Mucosa of stomach (tissue), 1 donor: ENCODE results near the gene PACSIN2.
"Not testable (repeated sequence)": the region's sequence is repeated elsewhere in the genome, so short reads cannot be mapped to it uniquely, and the experiment has no call there.

Experiments used
- H3K27me3 ChIP-seq: one replicate; pipeline ENCODE4 v1.7.0; 2013; ENCODE audit warnings: mild to moderate bottlenecking, low read length; ENCODE audit not compliant: control insufficient read depth, insufficient read depth
- H3K36me3 ChIP-seq: one replicate; pipeline ENCODE4 v1.7.0; 2013; ENCODE audit warnings: low read length; ENCODE audit not compliant: control insufficient read depth, insufficient read depth
- H3K4me1 ChIP-seq: one replicate; pipeline ENCODE4 v1.7.0; 2013; ENCODE audit warnings: mild to moderate bottlenecking, low read length; ENCODE audit not compliant: control insufficient read depth, insufficient read depth
- H3K4me3 ChIP-seq: one replicate; pipeline ENCODE4 v1.7.0; 2013; ENCODE audit warnings: low read length
- H3K9ac ChIP-seq: one replicate; pipeline ENCODE4 v1.7.0; 2013; ENCODE audit warnings: mild to moderate bottlenecking, low read length, moderate library complexity
- H3K9me3 ChIP-seq: one replicate; pipeline ENCODE4 v1.7.0; 2013; ENCODE audit warnings: mild to moderate bottlenecking, low read length, moderate library complexity; ENCODE audit not compliant: control insufficient read depth
- donor health status: Pancreatic carcinoma.

The PACSIN2 gene

DNA sequence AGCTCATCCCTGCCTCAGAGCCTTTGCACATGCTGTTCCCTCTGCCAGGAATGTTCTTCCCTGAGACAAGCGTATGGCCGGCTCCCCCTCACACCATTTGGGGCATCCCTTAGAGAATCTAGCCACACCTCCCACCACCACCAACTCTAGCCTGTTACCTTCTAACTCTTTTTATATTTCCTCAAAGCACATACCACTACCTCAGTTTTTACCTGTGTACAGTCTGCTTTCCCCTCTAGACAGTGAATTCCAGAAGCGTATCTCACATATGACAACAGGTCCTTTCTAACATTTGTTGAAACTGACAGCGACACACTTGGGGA is 82.8 kb downstream of the PACSIN2 start:
- Histone ChIP-seq H3K27me3 (no peaks in the 10 kb centered on the region), H3K9ac (no peak overlapping the region), H3K4me3 (no peak overlapping the region), H3K4me1 (peaks cover 73% of the 10 kb centered on the region), H3K36me3 (no peaks in the 10 kb centered on the region), H3K9me3 (no peaks in the 10 kb centered on the region)

GRCh38 chr22:42931421-42932196 is 83.3 kb downstream of the PACSIN2 start:
- Histone ChIP-seq H3K36me3 (no peaks in the 10 kb centered on the region), H3K27me3 (no peaks in the 10 kb centered on the region), H3K9ac (no peak overlapping the region), H3K4me3 (no peak overlapping the region), H3K9me3 (no peaks in the 10 kb centered on the region), H3K4me1 (peaks cover 73% of the 10 kb centered on the region)

DNA sequence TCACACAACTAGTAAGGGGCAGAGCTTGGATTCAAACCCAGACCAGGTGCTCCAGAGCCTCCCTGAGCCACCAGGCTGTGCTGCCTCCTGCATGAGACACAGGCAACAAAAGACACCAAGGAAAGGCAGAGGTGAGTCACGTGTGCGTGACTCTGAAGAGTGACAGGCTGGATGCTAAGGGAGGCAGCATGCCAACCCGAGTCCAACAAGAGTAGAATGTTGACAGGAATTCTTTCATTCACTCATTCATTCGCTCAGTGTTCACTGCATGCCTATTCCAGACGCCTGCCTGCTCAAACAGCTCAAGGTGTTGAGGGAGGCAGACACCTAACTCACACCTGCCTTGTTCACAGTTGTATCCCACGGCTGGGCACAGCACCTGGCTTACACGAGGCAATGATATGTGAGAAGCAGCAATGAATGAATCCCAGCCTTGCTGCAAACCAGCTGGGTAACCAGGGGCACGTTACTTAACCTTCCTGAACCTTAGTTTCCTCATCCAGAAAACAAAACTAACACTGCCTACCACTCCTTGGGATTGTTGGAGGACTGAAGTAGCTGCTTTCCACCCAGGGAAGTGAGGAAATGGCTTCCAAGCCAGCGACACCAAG is 84.0 kb downstream of the PACSIN2 start:
- Histone ChIP-seq H3K9ac (no peak overlapping the region), H3K27me3 (no peaks in the 10 kb centered on the region), H3K36me3 (no peaks in the 10 kb centered on the region), H3K4me1 (peaks cover 74% of the 10 kb centered on the region), H3K4me3 (no peak overlapping the region), H3K9me3 (no peaks in the 10 kb centered on the region)

DNA sequence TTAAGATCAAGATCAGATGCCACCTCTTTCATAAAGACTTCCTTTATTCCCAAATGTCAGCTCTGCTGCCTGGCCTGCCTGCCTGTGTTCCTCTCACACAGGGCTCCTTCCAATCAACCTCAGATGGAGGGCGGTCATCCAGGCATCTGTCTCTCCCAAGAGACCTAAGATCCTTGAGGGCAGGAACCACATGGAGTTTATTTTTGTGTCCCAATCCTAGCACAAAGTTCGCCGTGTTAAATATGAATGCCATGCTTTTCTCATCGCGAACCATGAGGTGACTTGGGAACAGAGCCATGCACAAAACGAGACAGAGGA is 85.2 kb downstream of the PACSIN2 start:
- Histone ChIP-seq H3K9ac (no peak overlapping the region), H3K36me3 (no peaks in the 10 kb centered on the region), H3K27me3 (no peaks in the 10 kb centered on the region), H3K9me3 (no peaks in the 10 kb centered on the region), H3K4me3 (no peak overlapping the region), H3K4me1 (peaks cover 71% of the 10 kb centered on the region)

DNA sequence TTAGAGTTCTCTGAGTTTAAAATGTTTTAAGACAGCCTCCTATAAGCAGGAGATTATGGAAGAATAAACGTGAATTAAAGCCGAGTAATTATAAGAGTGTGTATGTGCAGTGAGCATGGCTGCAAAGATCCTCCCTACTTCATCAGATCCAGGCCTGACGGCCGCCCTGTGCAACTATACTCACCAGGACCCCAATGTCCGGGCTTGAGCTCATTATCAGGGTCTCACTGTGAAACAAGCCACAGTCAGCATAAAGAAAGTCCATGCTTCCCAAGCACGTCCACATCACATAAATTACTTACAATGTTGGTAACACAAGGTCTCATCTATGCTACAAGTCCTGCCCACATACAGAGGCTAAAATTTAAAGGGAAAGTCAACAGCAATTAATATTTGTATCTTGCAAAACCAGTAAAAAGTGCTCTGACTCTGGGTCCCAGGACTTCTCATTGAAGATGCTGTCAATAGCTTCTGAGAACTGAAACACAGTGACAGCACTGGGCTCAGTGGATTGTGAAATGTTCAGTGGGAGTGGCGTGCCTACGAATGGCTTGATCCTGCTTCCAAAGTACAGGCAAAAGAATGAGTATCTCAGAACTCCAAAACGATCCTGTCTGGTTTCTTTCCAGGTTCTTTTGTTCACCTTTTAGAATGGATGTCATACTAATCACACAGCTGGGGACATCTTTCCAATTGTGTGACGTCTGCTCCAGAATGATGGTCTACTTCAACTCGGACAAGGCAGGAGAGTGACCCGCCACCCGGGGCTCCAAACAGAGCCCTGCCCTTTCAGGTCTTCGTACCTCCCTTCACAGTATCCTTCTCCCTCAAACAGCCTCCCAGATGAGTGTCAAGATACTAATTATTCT is 85.7 kb downstream of the PACSIN2 start:
- no peaks in the 10 kb centered on the region for H3K27me3 ChIP-seq
- no peaks in the 10 kb centered on the region for H3K36me3 ChIP-seq
- no peaks in the 10 kb centered on the region for H3K9me3 ChIP-seq
- H3K4me1 ChIP-seq: peaks cover 65% of the 10 kb centered on the region
- no peak overlapping the region for H3K9ac ChIP-seq
- no peak overlapping the region for H3K4me3 ChIP-seq

- H3K36me3 ChIP-seq: no peaks in the 10 kb centered on the region
- H3K4me1 ChIP-seq: peaks cover 56% of the 10 kb centered on the region
- H3K9me3 ChIP-seq: no peaks in the 10 kb centered on the region
- H3K4me3 ChIP-seq: no peak overlapping the region
- H3K27me3 ChIP-seq: no peaks in the 10 kb centered on the region
- H3K9ac ChIP-seq: no peak overlapping the region
Observed at GRCh38 chr22:42927966-42928365, 87.0 kb downstream of the PACSIN2 start.

- no peak overlapping the region for H3K4me3 ChIP-seq
- no peaks in the 10 kb centered on the region for H3K27me3 ChIP-seq
- H3K4me1 ChIP-seq: peaks cover 56% of the 10 kb centered on the region
Observed at GRCh38 chr22:42926768-42927167, 88.2 kb downstream of the PACSIN2 start.

DNA sequence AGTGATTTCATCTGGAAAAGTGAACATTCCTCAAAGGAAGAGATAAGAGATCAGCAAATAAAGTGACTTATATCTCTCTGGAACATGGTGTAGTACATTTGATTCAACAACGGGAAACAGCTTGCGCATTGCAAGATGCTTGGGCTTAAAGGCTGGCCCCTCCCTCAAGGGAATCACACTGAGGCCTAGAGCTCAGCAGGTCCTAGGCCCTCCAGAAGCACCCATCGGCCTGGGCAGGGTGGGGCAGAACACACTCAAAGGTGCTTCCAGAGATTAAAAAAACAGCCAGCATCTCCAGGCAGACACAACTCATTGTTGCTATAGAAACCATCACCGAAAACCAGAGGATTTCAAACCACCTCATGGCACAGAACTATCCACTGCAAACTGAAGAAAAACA is 88.8 kb downstream of the PACSIN2 start:
- no peaks in the 10 kb centered on the region for H3K27me3 ChIP-seq
- no peaks in the 10 kb centered on the region for H3K36me3 ChIP-seq
- H3K4me1 ChIP-seq: peaks cover 56% of the 10 kb centered on the region
- no peaks in the 10 kb centered on the region for H3K9me3 ChIP-seq
- H3K9ac ChIP-seq: no peak overlapping the region
- no peak overlapping the region for H3K4me3 ChIP-seq

More at GRCh38 chr22:42926768-42927167, 88.2 kb downstream of the PACSIN2 start:
- Histone ChIP-seq H3K36me3 (no peaks in the 10 kb centered on the region), H3K9me3 (no peaks in the 10 kb centered on the region), H3K9ac (no peak overlapping the region)

DNA sequence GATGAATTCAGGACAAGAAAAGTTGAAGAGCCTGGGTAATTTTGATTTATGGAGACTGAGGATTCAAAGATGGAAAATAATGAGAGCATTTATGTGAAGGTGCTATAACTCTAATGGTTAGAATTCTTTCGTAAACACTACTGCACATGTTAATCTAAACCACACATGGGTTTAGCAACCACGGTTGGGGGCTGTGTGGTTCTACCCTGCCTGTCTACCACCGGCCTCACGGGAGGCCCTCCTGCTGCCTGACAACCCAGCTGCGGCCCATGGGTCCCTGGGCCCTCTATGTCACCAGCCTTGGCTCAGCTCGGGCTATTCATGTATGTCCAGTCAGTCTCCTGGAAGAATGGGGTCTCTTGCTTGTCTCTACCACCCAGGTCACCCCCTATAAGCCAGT is 89.4 kb downstream of the PACSIN2 start:
- H3K27me3 ChIP-seq: no peaks in the 10 kb centered on the region
- peaks cover 54% of the 10 kb centered on the region for H3K4me1 ChIP-seq
- H3K4me3 ChIP-seq: no peak overlapping the region
- H3K36me3 ChIP-seq: no peaks in the 10 kb centered on the region
- H3K9ac ChIP-seq: no peak overlapping the region
- no peaks in the 10 kb centered on the region for H3K9me3 ChIP-seq

GRCh38 chr22:42925031-42925430 is 89.9 kb downstream of the PACSIN2 start:
- peaks cover 54% of the 10 kb centered on the region for H3K4me1 ChIP-seq
- H3K36me3 ChIP-seq, H3K4me3 ChIP-seq, H3K9ac ChIP-seq, H3K27me3 ChIP-seq, H3K9me3 ChIP-seq: not testable (repeated sequence)

DNA sequence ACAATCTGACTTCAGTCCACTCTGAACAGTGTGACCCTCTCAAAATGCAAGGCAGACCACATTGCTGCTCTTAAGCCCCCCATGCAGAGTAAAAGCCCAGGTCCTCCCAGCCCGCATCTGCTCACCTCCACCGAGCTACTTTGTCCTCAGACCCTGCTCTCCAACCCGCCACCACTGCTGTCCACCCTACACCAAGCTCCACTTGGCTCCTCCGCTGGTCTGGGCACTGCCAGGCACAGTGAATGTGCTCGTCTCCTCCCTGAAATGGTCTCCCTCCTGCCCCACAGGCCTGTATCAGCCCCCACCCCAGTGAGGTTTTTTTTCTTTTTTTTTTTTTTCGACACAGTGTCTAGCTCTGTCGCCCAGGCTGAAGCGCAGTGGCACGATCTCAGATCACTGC is 90.5 kb downstream of the PACSIN2 start:
- no peak overlapping the region for H3K9ac ChIP-seq
- H3K36me3 ChIP-seq: no peaks in the 10 kb centered on the region
- no peak overlapping the region for H3K4me3 ChIP-seq
- no peaks in the 10 kb centered on the region for H3K9me3 ChIP-seq
- H3K27me3 ChIP-seq: no peaks in the 10 kb centered on the region
- H3K4me1 ChIP-seq: peaks cover 49% of the 10 kb centered on the region
